AG04449 (cell line): Measurements from ENCODE around the gene FAM193B.

Source experiments
- CTCF ChIA-PET: fragments of 350-600 bp; formaldehyde crosslinking; extraction: SDS; loops from one replicate; lab custom pipeline; 2021; ENCODE audit warnings: antibody characterized with exemption; lab: Yijun Ruan, JAX
- POLR2A ChIA-PET: fragments of 400-600, 350-600 bp; formaldehyde crosslinking; extraction: SDS; loops from one replicate; lab custom pipeline; 2020; ENCODE audit warnings: antibody characterized with exemption, inconsistent platforms; lab: Yijun Ruan, JAX
- DNase-seq: peaks from one replicate; pipeline ENCODE4 v3.0.0-alpha.2; 2010; ENCODE audit warnings: low read depth, low spot score
- H3K4me3 ChIP-seq: 2 replicates; pipeline ENCODE4 v1.5.1; 2011; ENCODE audit warnings: low read depth, mild to moderate bottlenecking, control low read depth, low read length
- CTCF ChIP-seq: IDR thresholded peaks from one replicate; pipeline ENCODE4 v1.5.1; 2011; ENCODE audit warnings: mild to moderate bottlenecking, moderate library complexity, low read length, control low read depth, inconsistent platforms; ENCODE audit not compliant: insufficient read depth; ENCODE audit errors: missing control alignments

Gene FAM193B

GRCh38 chr5:177502886-177503285, 51.5 kb downstream of the FAM193B start:
- ChIA-PET CTCF (interaction anchor here (0.7 to 16.4 kb wide), 12 partner anchors 12 to 194 kb away, joined by 3 to 261 read pairs (median 12); partner anchors contain the start of genes DBN1 and DDX41), POLR2A (no interaction called here)
- H3K4me3 ChIP-seq: no peak overlapping the region
- no peak for TF ChIP-seq CTCF
- DNase-seq: no peak

- no peak for TF ChIP-seq CTCF
- H3K4me3 ChIP-seq: no peak overlapping the region
- no peak for DNase-seq
- ChIA-PET POLR2A (interaction anchor here (0.7 to 15.7 kb wide), 3 partner anchors 24 to 98 kb away, joined by 3 to 401 read pairs (median 4); partner anchors contain the start of gene DBN1), CTCF (interaction anchor here (0.7 to 16.4 kb wide), 38 partner anchors 8 to 388 kb away, joined by 3 to 261 read pairs (median 6); partner anchors contain the start of genes DBN1, DDX41, DOK3 and GRK6)
Measured at GRCh38 chr5:177501874-177502678, 52.3 kb downstream of the FAM193B start.

- CTCF ChIA-PET: interaction anchor here (0.7 to 16.4 kb wide), 54 partner anchors 8 to 387 kb away, joined by 3 to 261 read pairs (median 5); partner anchors contain the start of genes DBN1, DDX41, DOK3 and GRK6
- TF ChIP-seq CTCF: peak; percentile 98
- DNase-seq: no peak
- no peak overlapping the region for H3K4me3 ChIP-seq
- POLR2A ChIA-PET: interaction anchor here (0.7 to 15.7 kb wide), 3 partner anchors 23 to 96 kb away, joined by 3 to 401 read pairs (median 4); partner anchors contain the start of gene DBN1
Measured at GRCh38 chr5:177500685-177501522, 53.5 kb downstream of the FAM193B start.

DNA sequence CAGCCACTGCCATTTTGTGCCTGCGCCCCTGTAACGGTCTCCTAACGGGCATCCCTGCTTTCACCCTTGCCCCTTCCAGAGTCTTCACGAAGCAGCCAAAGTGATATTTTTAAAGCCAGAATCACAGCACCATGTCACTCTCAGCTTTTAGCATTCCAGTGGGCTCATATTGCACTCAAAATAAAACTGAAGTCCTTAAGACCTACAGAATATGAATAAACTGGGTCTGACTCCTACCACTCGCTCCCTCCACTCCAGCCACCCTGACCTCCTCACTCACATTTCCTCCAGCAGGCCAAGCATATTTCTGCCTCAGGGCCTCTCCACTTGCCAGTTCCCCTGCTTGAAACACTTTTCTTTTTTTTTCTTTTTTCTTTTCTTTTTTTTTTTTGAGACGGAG, 54.5 kb downstream of the FAM193B start:
- CTCF ChIA-PET: interaction anchor here (0.7 to 16.4 kb wide), 16 partner anchors 10 to 191 kb away, joined by 3 to 261 read pairs (median 12); partner anchors contain the start of genes DBN1, DDX41, DOK3 and MXD3
- no peak overlapping the region for H3K4me3 ChIP-seq
- TF ChIP-seq CTCF: no peak
- no peak for DNase-seq
- POLR2A ChIA-PET: interaction anchor here (15.7 kb wide), 1 partner anchor 22 kb away, joined by 401 read pairs; the partner anchor contains the start of gene DBN1

DNA sequence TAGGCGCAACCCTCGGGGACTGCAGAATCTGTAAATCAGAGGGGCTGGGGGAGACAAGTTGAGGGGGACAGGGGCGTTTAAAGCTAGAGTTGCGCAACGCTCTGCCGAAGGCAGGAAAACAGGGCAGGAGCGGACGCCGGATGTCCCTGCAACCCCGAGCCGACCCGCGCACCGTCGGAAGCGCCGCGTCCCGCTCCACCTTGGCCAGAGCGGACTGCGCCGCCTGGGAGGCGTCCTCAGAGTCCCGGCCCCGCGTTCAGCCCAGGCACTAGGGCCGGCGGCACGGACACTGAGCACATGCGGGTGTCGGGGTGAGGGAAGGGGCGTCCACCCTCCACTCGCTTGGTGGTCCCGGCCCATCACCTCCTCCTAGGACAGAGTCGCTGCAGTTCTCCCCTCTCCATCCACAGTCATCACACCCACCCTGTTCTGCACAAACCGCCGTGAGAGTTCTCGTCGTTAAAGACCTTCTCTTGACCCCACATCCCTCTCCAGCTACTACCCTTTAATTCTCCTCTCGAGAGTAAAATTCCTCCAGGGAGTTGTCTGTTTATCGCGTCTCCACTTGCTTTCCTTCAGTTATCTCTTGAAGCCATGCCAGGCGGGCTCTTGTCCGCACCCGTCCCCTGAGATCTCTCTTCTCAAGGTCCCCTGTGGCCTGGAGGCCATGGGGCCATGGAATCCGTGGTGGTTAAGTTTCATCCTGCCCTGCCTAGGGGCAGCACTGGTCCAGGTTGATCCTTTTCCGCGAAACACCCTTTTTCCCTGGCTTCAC, 56.2 kb downstream of the FAM193B start:
- peak overlapping the region; percentile 68 for H3K4me3 ChIP-seq
- no peak for TF ChIP-seq CTCF
- no peak for DNase-seq
- ChIA-PET CTCF (interaction anchor here (0.9 to 16.4 kb wide), 8 partner anchors 10 to 189 kb away, joined by 3 to 261 read pairs (median 30); partner anchors contain the start of genes DBN1 and DDX41), POLR2A (interaction anchor here (0.6 to 15.7 kb wide), 25 partner anchors 9 to 189 kb away, joined by 3 to 401 read pairs (median 5); partner anchors contain the start of genes DBN1, DDX41 and GRK6)
